ENCODE data around the gene FAM177B. TPM values are rescaled to one million over a fixed set of nuclear protein-coding genes. Genes with fewer than 3 reads are reported as not detected.

Gene FAM177B
- total and polyA plus RNA-seq, 2 experiments from 2014 or later: not detected

GRCh38 chr1:222790520-222790919 lies 53.5 kb downstream of the FAM177B start (continued):
- TF ChIP-seq, protein P1, sequence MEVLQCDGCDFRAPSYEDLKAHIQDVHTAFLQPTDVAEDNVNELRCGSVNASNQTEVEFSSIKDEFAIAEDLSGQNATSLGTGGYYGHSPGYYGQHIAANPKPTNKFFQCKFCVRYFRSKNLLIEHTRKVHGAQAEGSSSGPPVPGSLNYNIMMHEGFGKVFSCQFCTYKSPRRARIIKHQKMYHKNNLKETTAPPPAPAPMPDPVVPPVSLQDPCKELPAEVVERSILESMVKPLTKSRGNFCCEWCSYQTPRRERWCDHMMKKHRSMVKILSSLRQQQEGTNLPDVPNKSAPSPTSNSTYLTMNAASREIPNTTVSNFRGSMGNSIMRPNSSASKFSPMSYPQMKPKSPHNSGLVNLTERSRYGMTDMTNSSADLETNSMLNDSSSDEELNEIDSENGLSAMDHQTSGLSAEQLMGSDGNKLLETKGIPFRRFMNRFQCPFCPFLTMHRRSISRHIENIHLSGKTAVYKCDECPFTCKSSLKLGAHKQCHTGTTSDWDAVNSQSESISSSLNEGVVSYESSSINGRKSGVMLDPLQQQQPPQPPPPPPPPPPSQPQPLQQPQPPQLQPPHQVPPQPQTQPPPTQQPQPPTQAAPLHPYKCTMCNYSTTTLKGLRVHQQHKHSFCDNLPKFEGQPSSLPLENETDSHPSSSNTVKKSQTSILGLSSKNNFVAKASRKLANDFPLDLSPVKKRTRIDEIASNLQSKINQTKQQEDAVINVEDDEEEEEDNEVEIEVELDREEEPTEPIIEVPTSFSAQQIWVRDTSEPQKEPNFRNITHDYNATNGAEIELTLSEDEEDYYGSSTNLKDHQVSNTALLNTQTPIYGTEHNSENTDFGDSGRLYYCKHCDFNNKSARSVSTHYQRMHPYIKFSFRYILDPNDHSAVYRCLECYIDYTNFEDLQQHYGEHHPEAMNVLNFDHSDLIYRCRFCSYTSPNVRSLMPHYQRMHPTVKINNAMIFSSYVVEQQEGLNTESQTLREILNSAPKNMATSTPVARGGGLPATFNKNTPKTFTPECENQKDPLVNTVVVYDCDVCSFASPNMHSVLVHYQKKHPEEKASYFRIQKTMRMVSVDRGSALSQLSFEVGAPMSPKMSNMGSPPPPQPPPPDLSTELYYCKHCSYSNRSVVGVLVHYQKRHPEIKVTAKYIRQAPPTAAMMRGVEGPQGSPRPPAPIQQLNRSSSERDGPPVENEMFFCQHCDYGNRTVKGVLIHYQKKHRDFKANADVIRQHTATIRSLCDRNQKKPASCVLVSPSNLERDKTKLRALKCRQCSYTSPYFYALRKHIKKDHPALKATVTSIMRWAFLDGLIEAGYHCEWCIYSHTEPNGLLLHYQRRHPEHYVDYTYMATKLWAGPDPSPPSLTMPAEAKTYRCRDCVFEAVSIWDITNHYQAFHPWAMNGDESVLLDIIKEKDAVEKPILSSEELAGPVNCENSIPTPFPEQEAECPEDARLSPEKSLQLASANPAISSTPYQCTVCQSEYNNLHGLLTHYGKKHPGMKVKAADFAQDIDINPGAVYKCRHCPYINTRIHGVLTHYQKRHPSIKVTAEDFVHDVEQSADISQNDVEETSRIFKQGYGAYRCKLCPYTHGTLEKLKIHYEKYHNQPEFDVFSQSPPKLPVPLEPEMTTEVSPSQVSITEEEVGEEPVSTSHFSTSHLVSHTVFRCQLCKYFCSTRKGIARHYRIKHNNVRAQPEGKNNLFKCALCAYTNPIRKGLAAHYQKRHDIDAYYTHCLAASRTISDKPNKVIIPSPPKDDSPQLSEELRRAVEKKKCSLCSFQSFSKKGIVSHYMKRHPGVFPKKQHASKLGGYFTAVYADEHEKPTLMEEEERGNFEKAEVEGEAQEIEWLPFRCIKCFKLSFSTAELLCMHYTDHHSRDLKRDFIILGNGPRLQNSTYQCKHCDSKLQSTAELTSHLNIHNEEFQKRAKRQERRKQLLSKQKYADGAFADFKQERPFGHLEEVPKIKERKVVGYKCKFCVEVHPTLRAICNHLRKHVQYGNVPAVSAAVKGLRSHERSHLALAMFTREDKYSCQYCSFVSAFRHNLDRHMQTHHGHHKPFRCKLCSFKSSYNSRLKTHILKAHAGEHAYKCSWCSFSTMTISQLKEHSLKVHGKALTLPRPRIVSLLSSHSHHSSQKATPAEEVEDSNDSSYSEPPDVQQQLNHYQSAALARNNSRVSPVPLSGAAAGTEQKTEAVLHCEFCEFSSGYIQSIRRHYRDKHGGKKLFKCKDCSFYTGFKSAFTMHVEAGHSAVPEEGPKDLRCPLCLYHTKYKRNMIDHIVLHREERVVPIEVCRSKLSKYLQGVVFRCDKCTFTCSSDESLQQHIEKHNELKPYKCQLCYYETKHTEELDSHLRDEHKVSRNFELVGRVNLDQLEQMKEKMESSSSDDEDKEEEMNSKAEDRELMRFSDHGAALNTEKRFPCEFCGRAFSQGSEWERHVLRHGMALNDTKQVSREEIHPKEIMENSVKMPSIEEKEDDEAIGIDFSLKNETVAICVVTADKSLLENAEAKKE (CRISPR knock-in tag; IDR thresholded peaks at IDR 0.05): no peak
- TF ChIP-seq JUNB (IDR thresholded peaks at IDR 0.05; ENCODE audit: unreplicated experiment) (no peak), STAT1 (IDR thresholded peaks at IDR 0.05; ENCODE audit: unreplicated experiment) (no peak), ZNF331 (CRISPR knock-in tag; IDR thresholded peaks at IDR 0.05; ENCODE audit: low read depth) (no peak), ZNF114 (CRISPR knock-in tag; IDR thresholded peaks at IDR 0.05) (no peak)
- TF ChIP-seq, protein P2, sequence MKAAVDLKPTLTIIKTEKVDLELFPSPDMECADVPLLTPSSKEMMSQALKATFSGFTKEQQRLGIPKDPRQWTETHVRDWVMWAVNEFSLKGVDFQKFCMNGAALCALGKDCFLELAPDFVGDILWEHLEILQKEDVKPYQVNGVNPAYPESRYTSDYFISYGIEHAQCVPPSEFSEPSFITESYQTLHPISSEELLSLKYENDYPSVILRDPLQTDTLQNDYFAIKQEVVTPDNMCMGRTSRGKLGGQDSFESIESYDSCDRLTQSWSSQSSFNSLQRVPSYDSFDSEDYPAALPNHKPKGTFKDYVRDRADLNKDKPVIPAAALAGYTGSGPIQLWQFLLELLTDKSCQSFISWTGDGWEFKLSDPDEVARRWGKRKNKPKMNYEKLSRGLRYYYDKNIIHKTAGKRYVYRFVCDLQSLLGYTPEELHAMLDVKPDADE (IDR thresholded peaks at IDR 0.05): no peak

DNA sequence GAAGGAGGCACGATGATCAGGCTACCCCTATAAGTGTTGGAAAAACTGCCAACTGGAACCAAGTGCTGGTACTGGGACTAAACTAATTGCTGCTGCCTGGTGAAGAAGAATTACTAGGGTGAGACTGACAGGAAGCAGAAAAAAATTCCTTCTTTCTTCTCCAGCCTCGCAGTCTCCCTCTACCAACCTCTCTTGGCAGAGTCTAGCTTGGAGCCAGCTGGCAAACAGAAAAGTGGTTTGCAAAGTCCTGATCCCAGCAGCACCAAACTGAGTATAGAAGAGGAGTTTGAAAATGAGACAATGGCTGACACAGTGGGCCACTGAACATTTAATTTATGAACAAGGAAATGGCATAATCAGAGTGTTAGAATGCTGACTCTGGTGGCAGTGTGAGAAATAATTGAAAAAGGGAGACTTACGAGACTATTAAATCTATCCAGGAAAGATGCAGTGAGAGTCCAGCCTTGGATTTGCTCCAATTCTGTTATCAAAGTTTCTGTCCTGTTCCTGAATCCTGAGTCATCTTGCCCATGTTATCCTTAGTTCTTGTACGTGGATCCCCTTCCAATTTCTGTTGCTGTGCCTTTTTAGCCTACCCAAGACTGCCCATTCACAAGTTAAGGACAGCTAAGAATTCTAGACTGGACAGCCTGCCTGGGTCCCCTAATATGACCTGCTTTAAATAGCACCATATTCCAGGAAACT lies 54.2 kb downstream of the FAM177B start:
- H3K4me2 ChIP-seq: no peak overlapping the region
- no peaks in the 10 kb centered on the region for H3K79me2 ChIP-seq (replicated peaks; ENCODE audit: insufficient read depth)
- Mint-ChIP-seq H3K27ac (no peak overlapping the region), H3K4me1 (peaks cover 10% of the 10 kb centered on the region; the same call in 1 of the 3 replicates), H3K27me3 (ENCODE audit: insufficient read depth, low read depth, poor library complexity) (peaks cover 6% of the 10 kb centered on the region), H3K9me3 (peaks cover 4% of the 10 kb centered on the region; the same call in 2 of the 3 replicates), H3K4me3 (no peak overlapping the region), H3K36me3 (ENCODE audit: low read depth) (peaks cover 4% of the 10 kb centered on the region; the same call in 2 of the 3 replicates)
- H3K27me3 ChIP-seq (ENCODE audit: insufficient read depth): 0 out of 2 replicates have a peak, but pooled peaks cover 4% of the 10 kb centered on the region
- H3K27ac ChIP-seq (ENCODE audit: low read depth): no peak overlapping the region
- H2AFZ ChIP-seq: no peak overlapping the region
- H3F3A ChIP-seq (replicated peaks; ENCODE audit: low read depth): no peaks in the 10 kb centered on the region
- no peak for DNase-seq (ENCODE audit: low spot score)
- H3K9me2 ChIP-seq (ENCODE audit: insufficient read depth): no peaks in the 10 kb centered on the region
- H4K20me1 ChIP-seq (replicated peaks; ENCODE audit: insufficient read depth): no peaks in the 10 kb centered on the region
- no peak for ATAC-seq
- H3K36me3 ChIP-seq (ENCODE audit: insufficient read depth): no peaks in the 10 kb centered on the region
- H3K4me1 ChIP-seq (ENCODE audit: insufficient read depth): no peaks in the 10 kb centered on the region
- H3K4me3 ChIP-seq: no peak overlapping the region
- TF ChIP-seq ZNF331 (CRISPR knock-in tag; IDR thresholded peaks at IDR 0.05; ENCODE audit: low read depth) (no peak), CREB1 (CRISPR knock-in tag; IDR thresholded peaks at IDR 0.05; ENCODE audit: low read depth) (no peak), NANOG (IDR thresholded peaks at IDR 0.05; ENCODE audit: borderline replicate concordance) (no peak), EZH2 (IDR thresholded peaks at IDR 0.05; ENCODE audit: low read depth, unreplicated experiment) (no peak)

All from GM23338 (cell line).